ENCODE results near the gene GLYR1. TPM values are rescaled to one million over a fixed set of nuclear protein-coding genes. Genes with fewer than 3 reads are reported as not detected.

Gene GLYR1
- total and polyA plus RNA-seq, 2 donors (not counting 3 experiments of a cell fraction or from before 2014, with no cell fraction given): 47.9 to 107 TPM

Small RNA genes lying within 50 kb of the gene (small RNA-seq; reads per million reads assigned to genes)
- not detected for gene RF00017 (ENCODE audit: insufficient read depth, insufficient read length, low read depth, low replicate concordance)

Other genes starting within 250 kb of the GLYR1 start
- 41.6 and 43.8 TPM in 2 replicates for gene UBALD1, start 232.4 kb downstream of the GLYR1 start, total RNA-seq
- gene UBALD1, start 232.4 kb downstream of the GLYR1 start, polyA plus RNA-seq: 24.8 and 34.6 TPM in 2 replicates
- gene MGRN1, start 222.5 kb downstream of the GLYR1 start, total RNA-seq: 73.0 and 80.9 TPM in 2 replicates
- 15.6 and 15.8 TPM in 2 replicates for gene MGRN1, start 222.5 kb downstream of the GLYR1 start, polyA plus RNA-seq
- gene NUDT16L1, start 153.7 kb downstream of the GLYR1 start, total RNA-seq: 22.8 and 24.7 TPM in 2 replicates
- gene NUDT16L1, start 153.7 kb downstream of the GLYR1 start, polyA plus RNA-seq: 53.1 and 65.3 TPM in 2 replicates
- gene ANKS3, start 113.0 kb downstream of the GLYR1 start, total RNA-seq: 22.5 and 24.0 TPM in 2 replicates
- 13.9 and 14.2 TPM in 2 replicates for gene ANKS3, start 113.0 kb downstream of the GLYR1 start, polyA plus RNA-seq
- gene DNAAF8, start 112.8 kb downstream of the GLYR1 start, total RNA-seq: 1.0 TPM in 1 of 2 replicates, not detected in the other
- 0.49 and 0.58 TPM in 2 replicates for gene DNAAF8, start 112.8 kb downstream of the GLYR1 start, polyA plus RNA-seq
- 12.2 and 13.5 TPM in 2 replicates for gene ZNF500, start 80.1 kb downstream of the GLYR1 start, total RNA-seq
- 8.6 and 12.8 TPM in 2 replicates for gene ZNF500, start 80.1 kb downstream of the GLYR1 start, polyA plus RNA-seq
- gene SEPTIN12, start 58.9 kb downstream of the GLYR1 start, total RNA-seq: not detected in 2 replicates
- not detected in 2 replicates for gene SEPTIN12, start 58.9 kb downstream of the GLYR1 start, polyA plus RNA-seq
- gene SMIM22, start 51.9 kb downstream of the GLYR1 start, total RNA-seq: not detected in 2 replicates
- not detected in 2 replicates for gene SMIM22, start 51.9 kb downstream of the GLYR1 start, polyA plus RNA-seq
- 12.0 and 14.7 TPM in 2 replicates for gene ROGDI, start 44.7 kb downstream of the GLYR1 start, total RNA-seq
- gene ROGDI, start 44.7 kb downstream of the GLYR1 start, polyA plus RNA-seq: 36.9 TPM in 2 replicates
- 44.8 and 45.3 TPM in 2 replicates for gene UBN1, start 193 bp upstream of the GLYR1 start, total RNA-seq
- gene UBN1, start 193 bp upstream of the GLYR1 start, polyA plus RNA-seq: 23.9 and 26.0 TPM in 2 replicates
- gene PPL, start 89.9 kb upstream of the GLYR1 start, total RNA-seq: 0.05 and 0.20 TPM in 2 replicates
- 0.03 and 0.07 TPM in 2 replicates for gene PPL, start 89.9 kb upstream of the GLYR1 start, polyA plus RNA-seq
- not detected in 2 replicates for gene SEC14L5, start 111.0 kb upstream of the GLYR1 start, total RNA-seq
- gene SEC14L5, start 111.0 kb upstream of the GLYR1 start, polyA plus RNA-seq: not detected in 2 replicates
- gene NAGPA, start 186.6 kb upstream of the GLYR1 start, total RNA-seq: 26.3 and 29.9 TPM in 2 replicates
- gene NAGPA, start 186.6 kb upstream of the GLYR1 start, polyA plus RNA-seq: 29.6 and 35.2 TPM in 2 replicates
- not detected in 2 replicates for gene C16orf89, start 218.7 kb upstream of the GLYR1 start, total RNA-seq
- gene C16orf89, start 218.7 kb upstream of the GLYR1 start, polyA plus RNA-seq: not detected in 2 replicates
- 33.7 and 37.1 TPM in 2 replicates for gene ALG1, start 224.6 kb upstream of the GLYR1 start, total RNA-seq
- gene ALG1, start 224.6 kb upstream of the GLYR1 start, polyA plus RNA-seq: 43.7 and 46.0 TPM in 2 replicates

Measured in endothelial cell of umbilical vein (primary cell).